Thyroid gland (tissue), 4 donors: ENCODE data around the gene RNF31.

Experiments
- CTCF ChIP-seq, 6 experiments: fragments of 200-600 bp in 3 of 6; fragments of 450-650 bp in 3 of 6; sonication (generic) in 3 of 6; IDR thresholded peaks; one replicate each; pipeline ENCODE4 v1.5.1; 2016 to 2019; ENCODE audit warnings: antibody characterized with exemption in 6 of 6, mild to moderate bottlenecking in 2 of 6, inconsistent platforms in 1 of 6, moderate library complexity in 1 of 6
- POLR2A ChIP-seq, 2 donors: fragments of 450-650 bp; IDR thresholded peaks; one replicate each; pipeline ENCODE4 v1.6.1; 2017; ENCODE audit warnings: antibody characterized with exemption in 2 of 2, mild to moderate bottlenecking in 2 of 2, moderate library complexity in 1 of 2

- TF ChIP-seq CTCF (IDR thresholded peaks at IDR 0.05) (no peak), POLR2A (IDR thresholded peaks at IDR 0.05) (no peak)
Measured at GRCh38 chr14:24189059-24189375, 41.7 kb downstream of the RNF31 start.
